IMR-90 (cell line): ENCODE data around the gene TNFRSF4. TPM values are rescaled to one million over a fixed set of nuclear protein-coding genes. Genes with fewer than 3 reads are reported as not detected.

Experiments used
- ATAC-seq: fragments of 200-7000 bp; cut with Tn5 transposase; 2 replicates; pipeline ENCODE4 v1.9.1; 2020; ENCODE audit warnings: low read depth, mild to moderate bottlenecking, moderate library complexity
- BruUV-seq: library from RNA; stranded (reverse); fragments of 400-500 nt; replicated peaks from 2 replicates; lab custom pipeline; 2021; lab: Mats Ljungman, UMichigan
- CTCF ChIA-PET: fragments of 300-600 bp; formaldehyde crosslinking; extraction: SDS; loops from one replicate; lab custom pipeline; 2021; ENCODE audit warnings: antibody characterized with exemption; lab: Yijun Ruan, JAX
- POLR2A ChIA-PET: fragments of 300-600 bp; sonication (Branson Sonifier 250); formaldehyde crosslinking; loops from one replicate; lab custom pipeline; 2022; ENCODE audit warnings: antibody characterized with exemption; ENCODE audit not compliant: unreplicated experiment; lab: Charles Lee
- DNase-seq: peaks from one replicate; pipeline ENCODE4 v3.0.0; 2013
- H2AFZ ChIP-seq: replicated peaks from 2 replicates; pipeline ENCODE3; 2013; ENCODE audit warnings: low read length, mild to moderate bottlenecking; ENCODE audit not compliant: poor library complexity
- H2AK5ac ChIP-seq: 2 replicates; pipeline ENCODE4 v1.6.1; 2013; ENCODE audit warnings: low read depth, low read length, inconsistent platforms
- H2AK9ac ChIP-seq: replicated peaks from 2 replicates; pipeline ENCODE3; 2013; ENCODE audit warnings: mild to moderate bottlenecking, low read depth, low read length, moderate library complexity; ENCODE audit not compliant: poor library complexity
- H2BK120ac ChIP-seq: 2 replicates; pipeline ENCODE4 v1.6.1; 2013; ENCODE audit warnings: low read depth, low read length, inconsistent platforms
- H2BK15ac ChIP-seq: 3 replicates; pipeline ENCODE4 v1.6.1; 2013; ENCODE audit warnings: low read depth, low read length, inconsistent platforms
- H2BK20ac ChIP-seq: 2 replicates; pipeline ENCODE4 v1.6.1; 2013; ENCODE audit warnings: low read depth, mild to moderate bottlenecking, inconsistent platforms, low read length, moderate library complexity
- H2BK5ac ChIP-seq: 2 replicates; pipeline ENCODE4 v1.6.1; 2013; ENCODE audit warnings: mild to moderate bottlenecking, low read depth, low read length, inconsistent platforms; ENCODE audit not compliant: poor library complexity, severe bottlenecking
- H3K14ac ChIP-seq: replicated peaks from 2 replicates; pipeline ENCODE4 v1.6.1; 2013; ENCODE audit warnings: low read depth, low read length, inconsistent platforms
- H3K18ac ChIP-seq: 2 replicates; pipeline ENCODE4 v1.6.1; 2013; ENCODE audit warnings: low read depth, low read length, control low read depth
- H3K23ac ChIP-seq: 2 replicates; pipeline ENCODE4 v1.6.1; 2013; ENCODE audit warnings: low read depth, low read length, inconsistent platforms
- H3K27ac ChIP-seq: 2 replicates; pipeline ENCODE4 v1.5.1; 2013; ENCODE audit warnings: mild to moderate bottlenecking, control low read depth, low read length; ENCODE audit not compliant: insufficient read depth
- H3K27me3 ChIP-seq: 2 replicates; pipeline ENCODE4 v1.6.1; 2013; ENCODE audit warnings: low read length; ENCODE audit not compliant: control insufficient read depth, insufficient read depth
- H3K36me3 ChIP-seq: 2 replicates; pipeline ENCODE4 v1.6.1; 2013; ENCODE audit warnings: low read length, mixed read lengths; ENCODE audit not compliant: control insufficient read depth, insufficient read depth
- H3K4ac ChIP-seq: 2 replicates; pipeline ENCODE4 v1.6.1; 2013; ENCODE audit warnings: low read depth, low read length, inconsistent platforms
- H3K4me1 ChIP-seq: 2 replicates; pipeline ENCODE4 v1.6.1; 2013; ENCODE audit warnings: low read length, mixed read lengths; ENCODE audit not compliant: control insufficient read depth, insufficient read depth
- H3K4me2 ChIP-seq: 2 replicates; pipeline ENCODE4 v1.6.1; 2013; ENCODE audit warnings: low read depth, mild to moderate bottlenecking, control low read depth, low read length, moderate library complexity
- H3K4me3 ChIP-seq: 2 replicates; pipeline ENCODE4 v1.5.1; 2013; ENCODE audit warnings: low read depth, mild to moderate bottlenecking, control low read depth, low read length, moderate library complexity; ENCODE audit not compliant: insufficient read depth
- H3K56ac ChIP-seq: 2 replicates; pipeline ENCODE4 v1.6.1; 2013; ENCODE audit warnings: low read length, inconsistent platforms; ENCODE audit not compliant: insufficient read depth; ENCODE audit errors: extremely low read depth
- H3K79me1 ChIP-seq, 2 experiments: 2 replicates each; pipeline ENCODE4 v1.6.1; 2013; ENCODE audit warnings: low read length in 2 of 2, inconsistent platforms in 1 of 2, low read depth in 1 of 2
- H3K9ac ChIP-seq: 2 replicates; pipeline ENCODE4 v1.6.1; 2013; ENCODE audit warnings: low read depth, low read length, control low read depth
- H3K9me1 ChIP-seq: 2 replicates; pipeline ENCODE4 v1.6.1; 2013; ENCODE audit warnings: low read length, inconsistent platforms; ENCODE audit not compliant: insufficient read depth
- H3K9me3 ChIP-seq: 2 replicates; pipeline ENCODE4 v1.6.1; 2013; ENCODE audit warnings: low read length; ENCODE audit not compliant: control insufficient read depth, insufficient read depth
- H4K20me1 ChIP-seq: 2 replicates; pipeline ENCODE4 v1.6.1; 2013; ENCODE audit warnings: low read length, inconsistent platforms; ENCODE audit not compliant: insufficient read depth
- H4K5ac ChIP-seq: 2 replicates; pipeline ENCODE4 v1.6.1; 2013; ENCODE audit warnings: mild to moderate bottlenecking, low read depth, low read length, control low read depth
- H4K8ac ChIP-seq, 2 experiments: 2 replicates each; pipeline ENCODE4 v1.6.1; 2013; ENCODE audit warnings: low read depth in 2 of 2, low read length in 2 of 2, control low read depth in 1 of 2, inconsistent platforms in 1 of 2
- H4K91ac ChIP-seq: 2 replicates; pipeline ENCODE4 v1.6.1; 2013; ENCODE audit warnings: low read depth, low read length, inconsistent platforms; ENCODE audit not compliant: insufficient read depth
- BHLHE40 ChIP-seq: fragments of 150-350 bp; IDR thresholded peaks from 2 replicates; pipeline ENCODE4 v1.6.1; 2016; ENCODE audit warnings: mild to moderate bottlenecking, low read depth, low read length
- CEBPB ChIP-seq: IDR thresholded peaks from 2 replicates; pipeline ENCODE4 v1.6.1; 2012; ENCODE audit warnings: low read depth, low read length, improper control_type of control experiment
- CHD1 ChIP-seq: IDR thresholded peaks from 2 replicates; pipeline ENCODE4 v1.6.1; 2012; ENCODE audit warnings: low read depth, low read length, improper control_type of control experiment
- ELK1 ChIP-seq: fragments of 150-350 bp; IDR thresholded peaks from 2 replicates; pipeline ENCODE4 v1.6.1; 2016; ENCODE audit warnings: low read depth, mild to moderate bottlenecking, low read length, moderate library complexity, borderline replicate concordance
- MAZ ChIP-seq: IDR thresholded peaks from 2 replicates; pipeline ENCODE4 v1.6.1; 2012; ENCODE audit warnings: low read depth, mild to moderate bottlenecking, low read length, improper control_type of control experiment, moderate library complexity, borderline replicate concordance
- MXI1 ChIP-seq: IDR thresholded peaks from 2 replicates; pipeline ENCODE4 v1.6.1; 2012; ENCODE audit warnings: low read depth, mild to moderate bottlenecking, low read length, moderate library complexity, borderline replicate concordance
- NFE2L2 ChIP-seq: fragments of 150-350 bp; IDR thresholded peaks from 2 replicates; pipeline ENCODE4 v1.6.1; 2016; ENCODE audit warnings: low read depth, mild to moderate bottlenecking, low read length
- RAD21 ChIP-seq: IDR thresholded peaks from 2 replicates; pipeline ENCODE4 v1.6.1; 2012; ENCODE audit warnings: low read length, improper control_type of control experiment
- RCOR1 ChIP-seq: IDR thresholded peaks from 2 replicates; pipeline ENCODE4 v1.6.1; 2012; ENCODE audit warnings: mild to moderate bottlenecking, low read length, improper control_type of control experiment; ENCODE audit not compliant: insufficient replicate concordance
- RFX5 ChIP-seq: IDR thresholded peaks from 2 replicates; pipeline ENCODE4 v1.8.0; 2012; ENCODE audit warnings: low read depth, mild to moderate bottlenecking, low read length, moderate library complexity
- SMC3 ChIP-seq: fragments of 150-350 bp; IDR thresholded peaks from 2 replicates; pipeline ENCODE4 v1.6.1; 2016; ENCODE audit warnings: low read depth, mild to moderate bottlenecking, antibody characterized with exemption, low read length, moderate library complexity
- WGBS, 2 experiments: methylation state at CpG; one replicate each; pipeline versions ENCODE4 v1.1.5 to v1.1.7; 2013; ENCODE audit warnings: missing lambda C conversion rate in 2 of 2; ENCODE audit not compliant: insufficient read length in 1 of 2; ENCODE audit errors: extremely low coverage in 2 of 2; 5-methylcytosine and 5-hydroxymethylcytosine counted together
- dilution Hi-C: fragments of 300-500 bp; cut with HindIII; formaldehyde crosslinking; loops from one replicate; pipeline ENCODE4 v1.14.3; 2018; ENCODE audit warnings: low sequenced_read_pairs; ENCODE audit not compliant: unreplicated experiment
- in situ Hi-C: fragments of 300-500 bp; cut with MboI; formaldehyde crosslinking; loops from 3 replicates; pipeline ENCODE4 v1.14.3; 2019; ENCODE audit warnings: low sequenced_read_pairs, inconsistent platforms, mixed read lengths
- intact Hi-C: fragments of 100-400 bp; cut with micrococcal nuclease; formaldehyde crosslinking; loops from 2 replicates; pipeline ENCODE4 v1.10.0; 2022
- polyA plus RNA-seq, 3 experiments: library from polyadenylated mRNA; depleted of rRNA; stranded (reverse); fragments of >200 nt; gene quantifications; 2 replicates each; pipeline ENCODE4 v1.2.3, GENCODE V29; 2012; ENCODE audit warnings: low replicate concordance in 1 of 3
- total RNA-seq: library from RNA; depleted of rRNA; stranded (reverse); fragments of >200 nt; gene quantifications from 2 replicates; pipeline ENCODE4 v1.2.3, GENCODE V29; 2012
- TF ChIP-seq, protein P1 (sequence below): conservative IDR thresholded peaks from 2 replicates; pipeline ENCODE4 v1.5.1; 2012; ENCODE audit warnings: mild to moderate bottlenecking, low read depth, low read length, improper control_type of control experiment

The TNFRSF4 gene
- total and polyA plus RNA-seq, 2 of the 4 experiments (the other 2 are of a cell fraction) = 0.15 TPM; not detected in 1

- no peak for DNase-seq
- peaks cover 2% of the 10 kb centered on the region for H3K36me3 ChIP-seq
- no TSS peak for BruUV-seq
- H2BK15ac ChIP-seq = no peak overlapping the region
- 52% methylated on average over 22 of the region's 34 CpGs; no CpG with 5 or more reads in 1 of the 2 experiments for WGBS, 2 experiments
- H2AK9ac ChIP-seq = peak overlapping the region; percentile 89
- CTCF ChIA-PET = no interaction called here
- no peak overlapping the region for H3K18ac ChIP-seq
- TF ChIP-seq BHLHE40 = no peak
- TF ChIP-seq ELK1 = no peak
- TF ChIP-seq RAD21 = no peak
- TF ChIP-seq RCOR1 = no peak
- TF ChIP-seq MAZ = no peak
- TF ChIP-seq CEBPB = no peak
- TF ChIP-seq NFE2L2 = no peak
- TF ChIP-seq RFX5 = no peak
- TF ChIP-seq CHD1 = no peak
- TF ChIP-seq, protein P1, sequence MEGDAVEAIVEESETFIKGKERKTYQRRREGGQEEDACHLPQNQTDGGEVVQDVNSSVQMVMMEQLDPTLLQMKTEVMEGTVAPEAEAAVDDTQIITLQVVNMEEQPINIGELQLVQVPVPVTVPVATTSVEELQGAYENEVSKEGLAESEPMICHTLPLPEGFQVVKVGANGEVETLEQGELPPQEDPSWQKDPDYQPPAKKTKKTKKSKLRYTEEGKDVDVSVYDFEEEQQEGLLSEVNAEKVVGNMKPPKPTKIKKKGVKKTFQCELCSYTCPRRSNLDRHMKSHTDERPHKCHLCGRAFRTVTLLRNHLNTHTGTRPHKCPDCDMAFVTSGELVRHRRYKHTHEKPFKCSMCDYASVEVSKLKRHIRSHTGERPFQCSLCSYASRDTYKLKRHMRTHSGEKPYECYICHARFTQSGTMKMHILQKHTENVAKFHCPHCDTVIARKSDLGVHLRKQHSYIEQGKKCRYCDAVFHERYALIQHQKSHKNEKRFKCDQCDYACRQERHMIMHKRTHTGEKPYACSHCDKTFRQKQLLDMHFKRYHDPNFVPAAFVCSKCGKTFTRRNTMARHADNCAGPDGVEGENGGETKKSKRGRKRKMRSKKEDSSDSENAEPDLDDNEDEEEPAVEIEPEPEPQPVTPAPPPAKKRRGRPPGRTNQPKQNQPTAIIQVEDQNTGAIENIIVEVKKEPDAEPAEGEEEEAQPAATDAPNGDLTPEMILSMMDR = no peak
- no peak for TF ChIP-seq MXI1
- TF ChIP-seq SMC3 = no peak
- H3K4ac ChIP-seq = peak overlapping the region; percentile 60
- H3K56ac ChIP-seq = no peak overlapping the region
- intact Hi-C loops = loop anchor here (1.0 kb wide), 1 partner anchor 26 kb away; no protein-coding TSS in a partner anchor
- no peaks in the 10 kb centered on the region for H3K27me3 ChIP-seq
- peak overlapping the region; percentile 10; the same call in 1 of the 2 replicates for H4K5ac ChIP-seq
- no peak overlapping the region for H3K4me3 ChIP-seq
- no peak overlapping the region for H3K4me2 ChIP-seq
- dilution Hi-C loops = no loop called here
- peak overlapping the region; percentile 2 for H2BK5ac ChIP-seq
- peak overlapping the region; percentile 65 for H2AFZ ChIP-seq
- H3K27ac ChIP-seq = no peak overlapping the region
- H2BK20ac ChIP-seq = no peak overlapping the region
- peak; percentile 5; the same call in 1 of the 2 replicates for ATAC-seq
- POLR2A ChIA-PET = no interaction called here
- H2BK120ac ChIP-seq = 0 out of 2 replicates have a peak overlapping the region, but pooled peaks have one; percentile 23
- H3K9ac ChIP-seq = no peak overlapping the region
- H2AK5ac ChIP-seq = peak overlapping the region; percentile 72; the same call in 1 of the 2 replicates
- peak overlapping the region; percentile 37; the same call in 1 of the 2 replicates for H4K91ac ChIP-seq
- H3K9me1 ChIP-seq = no peaks in the 10 kb centered on the region
- H3K9me3 ChIP-seq = peaks cover 3% of the 10 kb centered on the region
- no peak overlapping the region for H3K14ac ChIP-seq
- in situ Hi-C loops = no loop called here
- H4K20me1 ChIP-seq = no peaks in the 10 kb centered on the region
- H3K79me1 ChIP-seq = peaks cover 7 to 35% of the 10 kb centered on the region in 2 experiments; a peak in 3 of 4 replicates
- H3K4me1 ChIP-seq = peaks cover 20% of the 10 kb centered on the region
- no peak overlapping the region; the same call in 1 of the 2 replicates for H3K23ac ChIP-seq
- H4K8ac ChIP-seq = peak overlapping the region in 1 of 2 experiments; percentile 53; a peak in 3 of 4 replicates
Observed at GRCh38 chr1:1236945-1237873, 23.3 kb upstream of the TNFRSF4 start.
